Activated effector memory CD4-positive, alpha-beta T cell treated with anti-CD3 and anti-CD28 coated beads, Interleukin-2, amount 50 U/mL, for 16 hours (primary cell): ENCODE results near the gene PIAS1.

Experiments
- DNase-seq: peaks from one replicate; pipeline ENCODE4 v3.0.0-alpha.2; 2020

Gene PIAS1

GRCh38 chr15:68205954-68206539 is 151.9 kb downstream of the PIAS1 start:
- DNase-seq = peak; percentile 61

GRCh38 chr15:68206711-68207151 is 152.6 kb downstream of the PIAS1 start:
- peak; percentile 59 for DNase-seq

- DNase-seq = peak; percentile 60
Observed at GRCh38 chr15:68207176-68207935, 153.2 kb downstream of the PIAS1 start.

GRCh38 chr15:68208136-68208535 is 154.0 kb downstream of the PIAS1 start:
- DNase-seq = peak; percentile 48

- peak; percentile 60 for DNase-seq
Observed at GRCh38 chr15:68208636-68209240, 154.6 kb downstream of the PIAS1 start.

- peak; percentile 54 for DNase-seq
Observed at GRCh38 chr15:68209272-68209671, 155.2 kb downstream of the PIAS1 start.

GRCh38 chr15:68209735-68210408 is 155.8 kb downstream of the PIAS1 start:
- DNase-seq = peak; percentile 71

GRCh38 chr15:68210409-68210756 is 156.3 kb downstream of the PIAS1 start:
- DNase-seq = peak; percentile 43

- peak; percentile 81 for DNase-seq
Observed at GRCh38 chr15:68210821-68211655, 156.9 kb downstream of the PIAS1 start.

GRCh38 chr15:68211656-68212320 is 157.7 kb downstream of the PIAS1 start:
- DNase-seq = peak; percentile 49

GRCh38 chr15:68213491-68213845 is 159.4 kb downstream of the PIAS1 start:
- peak; percentile 27 for DNase-seq

GRCh38 chr15:68213991-68214837 is 160.1 kb downstream of the PIAS1 start:
- peak; percentile 47 for DNase-seq

- peak; percentile 9 for DNase-seq
Observed at GRCh38 chr15:68214838-68215254, 160.7 kb downstream of the PIAS1 start.

GRCh38 chr15:68217341-68217740 is 163.2 kb downstream of the PIAS1 start:
- no peak for DNase-seq

- DNase-seq = peak; percentile 31
Observed at GRCh38 chr15:68218331-68218730, 164.2 kb downstream of the PIAS1 start.

- peak; percentile 45 for DNase-seq
Observed at GRCh38 chr15:68218847-68219798, 165.0 kb downstream of the PIAS1 start.

- DNase-seq = no peak
Observed at GRCh38 chr15:68220489-68220888, 166.4 kb downstream of the PIAS1 start.

- DNase-seq = no peak
Observed at GRCh38 chr15:68220967-68221366, 166.9 kb downstream of the PIAS1 start.

GRCh38 chr15:68221530-68222431 is 167.7 kb downstream of the PIAS1 start:
- peak; percentile 39 for DNase-seq
